Measurements from ENCODE around the gene EBF3.
A peak's percentile ranks its signal among the peaks of the same experiment; 100 is the strongest.

Gene EBF3

DNA sequence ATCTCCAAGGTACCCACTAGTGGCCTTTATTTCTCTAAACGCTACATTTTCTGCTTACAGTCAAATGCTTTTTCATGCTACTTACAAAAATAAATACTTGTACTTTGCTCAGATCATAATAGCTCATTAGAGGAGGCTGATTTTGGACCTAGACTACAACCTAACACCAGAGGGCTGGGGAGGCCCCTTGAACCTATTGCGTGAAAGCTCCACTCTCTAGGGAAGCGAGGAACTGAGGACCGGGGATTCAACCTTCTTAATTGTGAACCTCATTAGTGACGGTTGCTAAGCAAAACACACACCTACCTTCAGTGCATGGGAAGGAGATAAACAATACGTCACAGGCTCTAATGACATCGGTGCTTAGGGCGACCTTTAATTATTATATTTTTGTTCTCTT is 92.1 kb downstream of the EBF3 start:
- Histone ChIP-seq H4K20me1 (ENCODE audit: insufficient read depth, low read length) (no peaks in the 10 kb centered on the region), H3K9ac (ENCODE audit: low read depth, low read length) (no peak overlapping the region), H3K4me2 (ENCODE audit: insufficient read depth, low read length) (no peak overlapping the region), H3K9me3 (ENCODE audit: insufficient read depth, low read length, severe bottlenecking) (no peaks in the 10 kb centered on the region), H3K27me3 (ENCODE audit: insufficient read depth, low read length, poor library complexity) (no peaks in the 10 kb centered on the region), H3K27ac (ENCODE audit: low read length) (no peak overlapping the region), H2AFZ (ENCODE audit: low read depth, low read length) (no peak overlapping the region), H3K4me1 (ENCODE audit: insufficient read depth, low read length) (peaks cover 9% of the 10 kb centered on the region; the same call in 1 of the 2 replicates), H3K79me2 (ENCODE audit: insufficient read depth, low read length) (no peaks in the 10 kb centered on the region), H3K36me3 (ENCODE audit: insufficient read depth, low read length) (no peaks in the 10 kb centered on the region), H3K4me3 (ENCODE audit: low read depth in 1 of 2, low read length in 2 of 2) (no peak overlapping the region)
- no peak for TF ChIP-seq EZH2 (IDR thresholded peaks at IDR 0.05; ENCODE audit: borderline replicate concordance, low read depth, low read length, severe bottlenecking)
- TF ChIP-seq, protein P1, sequence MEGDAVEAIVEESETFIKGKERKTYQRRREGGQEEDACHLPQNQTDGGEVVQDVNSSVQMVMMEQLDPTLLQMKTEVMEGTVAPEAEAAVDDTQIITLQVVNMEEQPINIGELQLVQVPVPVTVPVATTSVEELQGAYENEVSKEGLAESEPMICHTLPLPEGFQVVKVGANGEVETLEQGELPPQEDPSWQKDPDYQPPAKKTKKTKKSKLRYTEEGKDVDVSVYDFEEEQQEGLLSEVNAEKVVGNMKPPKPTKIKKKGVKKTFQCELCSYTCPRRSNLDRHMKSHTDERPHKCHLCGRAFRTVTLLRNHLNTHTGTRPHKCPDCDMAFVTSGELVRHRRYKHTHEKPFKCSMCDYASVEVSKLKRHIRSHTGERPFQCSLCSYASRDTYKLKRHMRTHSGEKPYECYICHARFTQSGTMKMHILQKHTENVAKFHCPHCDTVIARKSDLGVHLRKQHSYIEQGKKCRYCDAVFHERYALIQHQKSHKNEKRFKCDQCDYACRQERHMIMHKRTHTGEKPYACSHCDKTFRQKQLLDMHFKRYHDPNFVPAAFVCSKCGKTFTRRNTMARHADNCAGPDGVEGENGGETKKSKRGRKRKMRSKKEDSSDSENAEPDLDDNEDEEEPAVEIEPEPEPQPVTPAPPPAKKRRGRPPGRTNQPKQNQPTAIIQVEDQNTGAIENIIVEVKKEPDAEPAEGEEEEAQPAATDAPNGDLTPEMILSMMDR (IDR thresholded peaks at IDR 0.05; ENCODE audit: borderline replicate concordance, extremely low read depth, low read length, poor library complexity, severe bottlenecking), result no peak
- no peak for DNase-seq
- no peak for ATAC-seq (ENCODE audit: insufficient read depth, low read depth)

DNA sequence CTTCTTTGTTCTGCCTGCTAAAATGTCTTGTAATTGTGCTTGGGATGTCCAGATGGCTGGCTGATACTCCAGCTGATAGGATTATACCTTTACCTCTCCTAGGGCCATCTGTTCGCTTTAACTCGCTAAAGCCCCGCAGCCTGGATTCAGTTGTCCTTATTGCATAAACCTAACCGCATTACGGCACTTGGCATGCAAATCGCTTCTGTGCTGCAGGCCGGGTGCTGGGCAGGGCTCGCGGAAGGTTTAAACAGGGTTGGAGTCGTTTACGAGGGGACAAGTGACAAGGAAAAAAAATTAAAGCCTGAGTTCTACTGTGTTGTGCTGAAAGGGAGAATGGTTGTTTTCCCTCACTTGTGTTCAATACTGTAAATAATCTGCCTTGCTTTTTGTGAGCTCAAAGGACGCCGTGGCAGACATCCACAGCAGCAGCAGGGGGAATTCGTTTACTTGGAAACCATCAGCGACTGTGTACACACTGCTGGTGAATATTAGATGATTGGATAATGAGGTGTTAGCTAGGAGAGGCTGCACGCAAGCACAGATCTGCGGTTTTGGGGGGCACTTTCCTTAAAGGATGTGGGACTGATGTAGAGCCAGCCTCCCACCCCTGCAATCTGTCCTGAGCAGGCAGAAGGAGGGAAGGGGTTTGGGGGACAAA is 93.0 kb downstream of the EBF3 start:
- TF ChIP-seq, protein P1 (IDR thresholded peaks at IDR 0.05; ENCODE audit: borderline replicate concordance, extremely low read depth, low read length, poor library complexity, severe bottlenecking), result no peak
- no peak for TF ChIP-seq EZH2 (IDR thresholded peaks at IDR 0.05; ENCODE audit: borderline replicate concordance, low read depth, low read length, severe bottlenecking)
- Histone ChIP-seq H3K4me2 (ENCODE audit: insufficient read depth, low read length) (no peak overlapping the region), H3K27me3 (ENCODE audit: insufficient read depth, low read length, poor library complexity) (no peaks in the 10 kb centered on the region), H3K27ac (ENCODE audit: low read length) (no peak overlapping the region), H3K9ac (ENCODE audit: low read depth, low read length) (no peak overlapping the region), H3K9me3 (ENCODE audit: insufficient read depth, low read length, severe bottlenecking) (no peaks in the 10 kb centered on the region), H3K36me3 (ENCODE audit: insufficient read depth, low read length) (no peaks in the 10 kb centered on the region), H2AFZ (ENCODE audit: low read depth, low read length) (no peak overlapping the region), H3K79me2 (ENCODE audit: insufficient read depth, low read length) (no peaks in the 10 kb centered on the region), H4K20me1 (ENCODE audit: insufficient read depth, low read length) (no peaks in the 10 kb centered on the region), H3K4me3 (ENCODE audit: low read depth in 1 of 2, low read length in 2 of 2) (no peak overlapping the region), H3K4me1 (ENCODE audit: insufficient read depth, low read length) (peaks cover 9% of the 10 kb centered on the region; the same call in 1 of the 2 replicates)
- peak; percentile 7 for DNase-seq
- ATAC-seq (ENCODE audit: insufficient read depth, low read depth), result 0 out of 3 replicates have a peak, but pooled peaks have one; percentile 39

DNA sequence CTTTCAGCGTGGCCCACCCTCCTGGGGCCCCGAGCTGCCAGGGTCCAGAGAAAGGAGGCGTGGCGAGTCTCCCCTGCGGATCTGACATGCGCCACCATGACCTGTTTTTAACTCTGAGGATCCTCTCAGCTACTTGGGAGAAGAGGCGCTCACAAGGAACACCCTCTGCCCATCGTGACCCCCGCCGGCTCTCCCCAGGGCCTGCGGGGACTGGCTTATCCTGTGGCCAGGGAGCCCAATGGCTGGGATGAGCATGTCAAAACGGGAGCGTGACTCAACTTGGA is 93.7 kb downstream of the EBF3 start:
- H4K20me1 ChIP-seq (ENCODE audit: insufficient read depth, low read length), result no peaks in the 10 kb centered on the region
- H3K79me2 ChIP-seq (ENCODE audit: insufficient read depth, low read length), result no peaks in the 10 kb centered on the region
- H2AFZ ChIP-seq (ENCODE audit: low read depth, low read length), result no peak overlapping the region
- no peaks in the 10 kb centered on the region for H3K9me3 ChIP-seq (ENCODE audit: insufficient read depth, low read length, severe bottlenecking)
- no peaks in the 10 kb centered on the region for H3K36me3 ChIP-seq (ENCODE audit: insufficient read depth, low read length)
- H3K4me2 ChIP-seq (ENCODE audit: insufficient read depth, low read length), result no peak overlapping the region
- no peak for ATAC-seq (ENCODE audit: insufficient read depth, low read depth)
- no peak overlapping the region for H3K27ac ChIP-seq (ENCODE audit: low read length)
- H3K9ac ChIP-seq (ENCODE audit: low read depth, low read length), result no peak overlapping the region
- H3K4me3 ChIP-seq (ENCODE audit: low read depth in 1 of 2, low read length in 2 of 2), result no peak overlapping the region
- DNase-seq, result no peak
- peaks cover 9% of the 10 kb centered on the region; the same call in 1 of the 2 replicates for H3K4me1 ChIP-seq (ENCODE audit: insufficient read depth, low read length)
- TF ChIP-seq, protein P1 (IDR thresholded peaks at IDR 0.05; ENCODE audit: borderline replicate concordance, extremely low read depth, low read length, poor library complexity, severe bottlenecking), result no peak
- no peak for TF ChIP-seq EZH2 (IDR thresholded peaks at IDR 0.05; ENCODE audit: borderline replicate concordance, low read depth, low read length, severe bottlenecking)
- no peaks in the 10 kb centered on the region for H3K27me3 ChIP-seq (ENCODE audit: insufficient read depth, low read length, poor library complexity)
